Measurements from ENCODE around the gene ARID5A. TPM values are rescaled to one million over a fixed set of nuclear protein-coding genes. Genes with fewer than 3 reads are reported as not detected.
"Not testable (repeated sequence)": the region's sequence is repeated elsewhere in the genome, so short reads cannot be mapped to it uniquely, and the experiment has no call there.

The ARID5A gene
- total RNA-seq, 1 donor from 2014 or later, result 1.2 TPM

- not testable (repeated sequence) for DNase-seq
Measured at GRCh38 chr2:96557421-96557820, 20.9 kb downstream of the ARID5A start.

GRCh38 chr2:96558061-96558460 lies 21.5 kb downstream of the ARID5A start:
- DNase-seq, result no peak

GRCh38 chr2:96558485-96558884 lies 21.9 kb downstream of the ARID5A start:
- DNase-seq, result no peak

- DNase-seq, result no peak
Measured at GRCh38 chr2:96564026-96564425, 27.5 kb downstream of the ARID5A start.

DNA sequence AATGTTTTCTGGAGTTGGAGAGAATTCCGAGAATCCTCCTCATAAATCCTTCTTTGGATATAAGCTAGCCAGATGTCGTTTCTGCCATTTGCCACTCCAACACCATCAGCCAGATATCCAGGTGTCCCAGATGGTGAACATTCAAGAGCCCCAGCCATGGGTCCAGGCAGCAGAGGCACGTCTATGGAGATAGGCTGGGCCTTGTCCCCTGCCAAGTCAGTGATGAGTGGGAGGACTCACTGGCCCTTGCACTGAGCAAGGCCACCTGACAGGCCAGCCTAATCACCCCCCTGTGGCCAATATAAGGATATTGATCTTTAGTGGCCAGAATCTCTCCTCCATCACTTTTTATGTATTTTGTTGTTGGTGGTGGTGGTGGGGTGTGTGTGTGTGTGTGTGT lies 28.0 kb downstream of the ARID5A start:
- DNase-seq, result no peak

- DNase-seq, result no peak
Measured at GRCh38 chr2:96565111-96565510, 28.6 kb downstream of the ARID5A start.

- no peak for DNase-seq
Measured at GRCh38 chr2:96568094-96568493, 31.5 kb downstream of the ARID5A start.

GRCh38 chr2:96574364-96574763 lies 37.8 kb downstream of the ARID5A start:
- no peak for DNase-seq

GRCh38 chr2:96575785-96576456 lies 39.4 kb downstream of the ARID5A start:
- no peak for DNase-seq

GRCh38 chr2:96577501-96577900 lies 40.9 kb downstream of the ARID5A start:
- DNase-seq, result no peak

DNA sequence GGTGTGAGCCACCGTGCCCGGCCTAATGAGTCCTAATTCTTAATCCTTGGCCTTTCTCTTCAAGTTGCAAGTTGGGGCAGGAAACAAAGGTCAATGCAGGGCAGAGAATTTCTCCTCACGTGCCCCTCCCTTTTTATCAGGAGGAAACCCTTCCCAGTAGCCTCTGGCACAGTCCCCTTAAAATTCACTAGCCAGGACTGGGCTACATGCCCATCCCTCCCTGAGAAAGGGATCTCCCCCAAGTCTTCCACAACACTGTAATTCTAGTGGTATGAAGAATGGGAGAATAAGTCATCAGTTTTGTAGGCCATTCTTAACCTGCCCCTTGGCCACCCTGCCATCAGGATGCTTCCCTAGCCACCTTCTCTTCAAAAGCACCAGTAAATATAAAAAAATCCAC lies 42.2 kb downstream of the ARID5A start:
- DNase-seq, result no peak

DNA sequence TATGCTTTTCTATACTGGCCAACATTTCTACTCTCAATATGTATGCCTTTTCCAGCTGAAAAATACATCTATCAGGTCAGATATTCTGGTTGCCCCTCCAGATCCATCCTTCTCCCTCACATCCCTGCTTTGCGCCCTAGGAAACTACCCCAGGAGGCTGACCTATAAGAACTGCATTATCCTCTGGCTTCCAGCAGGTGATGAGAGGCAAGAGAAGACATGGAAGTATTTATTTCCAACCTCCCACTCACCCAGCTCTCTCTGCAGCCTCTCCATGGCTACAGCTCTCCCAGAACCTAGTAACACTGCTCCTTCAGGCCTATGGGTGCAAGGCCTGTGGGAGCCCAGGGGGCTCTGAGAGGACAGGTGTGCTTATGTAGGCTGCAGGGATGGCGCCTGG lies 42.9 kb downstream of the ARID5A start:
- DNase-seq, result no peak

DNA sequence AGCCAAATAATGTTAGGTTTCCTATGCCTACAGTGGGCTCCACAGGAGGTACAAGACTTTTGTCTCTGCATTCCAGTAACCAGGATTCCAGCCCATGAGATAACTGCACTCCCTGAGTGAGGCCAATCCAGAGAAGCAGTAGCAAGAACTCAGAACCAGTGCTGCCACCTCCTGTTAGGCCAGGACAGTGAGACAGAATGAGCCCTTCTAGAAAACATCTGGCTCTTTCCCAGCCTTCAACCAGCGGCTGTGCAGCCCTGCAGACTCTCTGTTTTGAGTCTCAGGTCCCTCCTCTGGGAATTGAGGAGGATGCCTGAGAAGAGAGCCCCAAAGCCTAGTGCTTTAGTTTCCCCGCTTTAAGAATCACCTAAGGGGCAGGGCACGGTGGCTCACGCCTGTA lies 44.2 kb downstream of the ARID5A start:
- peak; percentile 9 for DNase-seq

GRCh38 chr2:96584017-96584416 lies 47.5 kb downstream of the ARID5A start:
- no peak for DNase-seq

DNA sequence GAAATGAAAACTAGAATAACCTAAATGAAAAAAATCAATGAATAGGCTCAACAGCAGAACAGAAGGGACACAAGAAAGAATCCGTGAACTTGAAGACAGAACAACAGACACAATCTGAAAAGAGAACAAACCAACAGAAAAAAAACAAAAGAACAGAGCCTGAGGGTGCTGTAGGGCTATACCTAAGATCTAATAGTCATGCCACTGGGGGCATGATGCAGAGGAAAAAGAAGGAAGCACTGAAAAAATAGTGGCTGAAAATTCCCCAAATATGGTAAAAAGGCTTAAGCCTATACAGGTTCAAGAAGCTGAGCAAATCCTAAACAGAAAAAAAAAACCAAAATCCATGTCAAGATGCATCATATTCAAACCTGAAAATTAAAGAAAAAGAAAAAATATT lies 51.3 kb downstream of the ARID5A start:
- no peak for DNase-seq

DNA sequence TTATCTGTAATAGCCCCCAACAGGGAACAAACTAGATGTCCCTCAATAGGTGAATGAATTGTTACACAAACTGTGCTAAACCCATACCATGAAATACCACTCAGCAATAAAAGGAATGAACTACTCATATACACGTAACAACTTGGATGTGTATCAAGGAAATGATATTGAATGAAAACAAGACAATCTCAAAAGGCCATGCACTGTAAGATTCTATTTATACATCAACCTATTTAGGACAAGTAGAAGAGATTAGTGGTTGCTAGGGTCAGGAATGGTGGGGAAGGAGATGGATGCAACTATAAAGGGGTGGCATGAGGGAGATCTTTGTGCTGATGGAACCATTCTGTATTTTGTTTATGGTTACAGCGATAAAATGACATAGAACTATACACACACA lies 54.5 kb downstream of the ARID5A start:
- no peak for DNase-seq

GRCh38 chr2:96591494-96591893 lies 54.9 kb downstream of the ARID5A start:
- DNase-seq, result no peak

DNA sequence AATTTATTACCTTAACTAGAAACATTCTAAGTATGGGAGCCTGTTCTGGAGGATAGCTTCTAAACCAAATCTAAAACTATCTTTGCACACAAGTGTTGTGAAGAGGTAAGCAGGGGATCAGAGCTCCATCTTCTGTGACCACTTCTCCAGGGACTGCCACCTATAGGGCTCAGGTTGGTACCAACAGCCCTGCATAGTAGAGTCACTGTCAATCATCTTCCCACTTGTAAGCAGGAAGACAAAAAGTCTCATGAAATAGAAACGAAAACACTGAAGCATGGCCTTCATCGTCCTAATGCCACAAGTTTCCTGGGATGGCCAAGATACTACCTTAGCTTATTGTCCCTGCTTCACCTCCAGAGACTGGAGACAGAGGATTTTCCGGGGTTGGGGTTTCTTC lies 57.7 kb downstream of the ARID5A start:
- DNase-seq, result no peak

- no peak for DNase-seq
Measured at GRCh38 chr2:96594691-96595152, 58.2 kb downstream of the ARID5A start.

GRCh38 chr2:96596596-96596995 lies 60.0 kb downstream of the ARID5A start:
- no peak for DNase-seq

GRCh38 chr2:96599941-96600340 lies 63.4 kb downstream of the ARID5A start:
- no peak for DNase-seq

GRCh38 chr2:96601382-96602292 lies 65.1 kb downstream of the ARID5A start:
- DNase-seq, result no peak
